RWPE1 (cell line): ENCODE results near the gene ATPAF2.

Source experiments
- CTCF ChIA-PET: fragments of 350-600 bp; sonication (Branson Sonifier 250); formaldehyde crosslinking; extraction: SDS; loops from one replicate; lab custom pipeline; 2021; lab: Yijun Ruan, JAX
- POLR2A ChIA-PET: fragments of 400-600 bp; formaldehyde crosslinking; extraction: SDS; loops from one replicate; lab custom pipeline; 2020; ENCODE audit warnings: antibody characterized with exemption; ENCODE audit not compliant: low non-redundant PET; lab: Yijun Ruan, JAX
- DNase-seq: peaks from one replicate; pipeline ENCODE4 v3.0.0; 2012; ENCODE audit warnings: low spot score
- H3K27ac ChIP-seq: fragments of 450-650 bp; 2 replicates; pipeline ENCODE4 v1.5.1; 2017
- TF ChIP-seq, protein P1 (sequence below): fragments of 450-650 bp; conservative IDR thresholded peaks from 2 replicates; pipeline ENCODE4 v1.5.1; 2017; ENCODE audit warnings: low read depth, mild to moderate bottlenecking

ATPAF2 gene

DNA sequence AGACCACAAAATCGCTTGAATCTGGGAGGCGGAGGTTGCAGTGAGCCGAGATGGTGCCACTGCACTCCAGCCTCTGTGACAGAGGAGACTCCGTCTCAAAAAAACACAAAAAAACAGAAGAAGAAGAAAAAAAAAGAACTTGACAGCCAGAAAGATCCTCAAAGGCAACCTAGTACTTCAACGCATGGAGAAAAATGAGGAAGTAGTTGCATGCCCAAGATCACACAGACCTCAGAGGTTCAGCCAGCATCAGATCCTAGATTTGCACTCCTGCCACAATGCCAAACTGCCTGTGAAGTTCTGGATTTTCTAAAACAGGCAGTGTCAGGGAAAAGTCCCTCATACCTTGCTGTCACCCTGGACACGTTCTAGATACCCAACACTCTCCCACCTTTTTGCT, 1.5 kb downstream of the ATPAF2 start:
- POLR2A ChIA-PET, result no interaction called here
- CTCF ChIA-PET, result no interaction called here
- no peak overlapping the region for H3K27ac ChIP-seq
- TF ChIP-seq, protein P1, sequence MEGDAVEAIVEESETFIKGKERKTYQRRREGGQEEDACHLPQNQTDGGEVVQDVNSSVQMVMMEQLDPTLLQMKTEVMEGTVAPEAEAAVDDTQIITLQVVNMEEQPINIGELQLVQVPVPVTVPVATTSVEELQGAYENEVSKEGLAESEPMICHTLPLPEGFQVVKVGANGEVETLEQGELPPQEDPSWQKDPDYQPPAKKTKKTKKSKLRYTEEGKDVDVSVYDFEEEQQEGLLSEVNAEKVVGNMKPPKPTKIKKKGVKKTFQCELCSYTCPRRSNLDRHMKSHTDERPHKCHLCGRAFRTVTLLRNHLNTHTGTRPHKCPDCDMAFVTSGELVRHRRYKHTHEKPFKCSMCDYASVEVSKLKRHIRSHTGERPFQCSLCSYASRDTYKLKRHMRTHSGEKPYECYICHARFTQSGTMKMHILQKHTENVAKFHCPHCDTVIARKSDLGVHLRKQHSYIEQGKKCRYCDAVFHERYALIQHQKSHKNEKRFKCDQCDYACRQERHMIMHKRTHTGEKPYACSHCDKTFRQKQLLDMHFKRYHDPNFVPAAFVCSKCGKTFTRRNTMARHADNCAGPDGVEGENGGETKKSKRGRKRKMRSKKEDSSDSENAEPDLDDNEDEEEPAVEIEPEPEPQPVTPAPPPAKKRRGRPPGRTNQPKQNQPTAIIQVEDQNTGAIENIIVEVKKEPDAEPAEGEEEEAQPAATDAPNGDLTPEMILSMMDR, result no peak
- no peak for DNase-seq

DNA sequence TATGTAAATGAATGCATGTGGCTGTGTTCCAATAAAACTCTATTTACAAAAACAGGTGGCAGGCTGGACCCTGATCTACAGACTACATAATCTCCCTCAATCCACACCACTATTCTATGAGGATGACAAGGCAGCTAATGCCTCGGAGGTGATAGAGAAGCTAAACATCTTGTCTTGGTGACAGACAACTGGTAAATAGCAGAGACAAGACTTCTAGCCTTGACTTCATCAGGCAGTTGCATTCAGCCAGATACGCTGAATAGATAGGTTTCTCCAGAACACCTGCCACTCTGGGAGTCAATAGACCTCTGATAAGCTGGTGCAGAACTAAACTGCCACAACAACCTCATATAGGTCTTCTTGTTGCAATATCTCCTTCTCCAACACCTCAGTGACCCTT, 3.3 kb downstream of the ATPAF2 start:
- CTCF ChIA-PET, result interaction anchor here (0.5 kb wide), 1 partner anchor 224 kb away, joined by 3 read pairs; no protein-coding TSS in a partner anchor
- no peak for DNase-seq
- TF ChIP-seq, protein P1, result no peak
- POLR2A ChIA-PET, result no interaction called here
- no peak overlapping the region for H3K27ac ChIP-seq

DNA sequence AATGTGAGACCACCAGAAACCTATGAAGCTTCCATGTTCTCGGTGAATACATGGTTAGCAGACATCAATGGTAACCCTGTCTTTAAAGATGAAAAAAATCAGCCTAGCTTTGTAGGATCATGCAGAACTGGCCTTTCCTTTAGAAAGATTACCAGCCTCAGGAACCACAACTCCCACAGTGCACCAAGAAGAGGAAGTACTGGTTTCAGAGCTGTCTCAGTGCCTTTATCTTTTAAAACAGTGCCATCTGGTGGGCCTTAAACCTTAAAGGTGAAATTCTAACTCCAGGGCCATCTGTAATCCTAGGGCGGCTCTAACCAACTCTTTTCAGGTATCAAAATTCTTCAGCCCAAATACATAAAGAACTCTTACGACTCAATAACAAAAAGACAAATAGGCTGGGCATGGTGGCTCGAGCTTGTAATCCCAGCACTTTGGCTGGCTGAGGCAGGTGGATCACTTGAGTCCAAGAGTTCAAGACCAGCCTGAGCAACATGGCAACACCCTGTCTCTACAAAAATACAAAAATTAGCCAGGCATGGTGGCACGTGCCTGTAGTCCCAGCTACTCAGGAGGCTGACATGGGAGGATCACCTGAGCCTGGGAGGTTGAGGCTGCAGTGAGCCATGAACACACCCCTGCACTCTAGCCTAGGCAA, 5.4 kb downstream of the ATPAF2 start:
- POLR2A ChIA-PET, result no interaction called here
- TF ChIP-seq, protein P1, result peak; percentile 48
- H3K27ac ChIP-seq, result peak overlapping the region; percentile 33; the same call in 1 of the 2 replicates
- peak; percentile 76 for DNase-seq
- CTCF ChIA-PET, result interaction anchor here (0.6 to 2.0 kb wide), 10 partner anchors 9 to 278 kb away, joined by 3 to 17 read pairs (median 4); partner anchors contain the start of gene DRC3

DNA sequence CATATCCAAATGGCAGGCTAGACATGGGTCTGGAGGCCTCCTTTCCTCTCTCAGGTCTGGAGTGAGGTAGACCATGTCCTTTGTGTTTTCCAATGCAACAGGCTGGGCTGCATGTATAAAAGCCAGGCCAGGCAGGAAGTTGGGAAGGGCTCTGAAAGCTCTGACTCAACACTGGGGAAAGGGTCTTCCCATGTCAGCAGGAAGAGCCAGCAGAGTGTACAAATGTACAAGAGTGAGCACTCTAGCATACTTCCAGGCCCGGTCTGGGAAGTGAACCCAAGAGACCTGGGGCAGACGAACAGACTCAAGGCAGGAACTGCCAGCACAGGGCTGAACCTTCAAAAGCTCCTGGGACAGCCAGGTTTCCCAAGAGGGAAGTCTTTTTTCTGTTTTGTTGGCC, 7.0 kb downstream of the ATPAF2 start:
- no peak for DNase-seq
- ChIA-PET POLR2A (interaction anchor here (0.7 kb wide), 1 partner anchor 212 kb away, joined by 5 read pairs; no protein-coding TSS in a partner anchor), CTCF (interaction anchor here (0.6 kb wide), 1 partner anchor 68 kb away, joined by 3 read pairs; no protein-coding TSS in a partner anchor)
- H3K27ac ChIP-seq, result peak overlapping the region; percentile 61
- TF ChIP-seq, protein P1, result no peak

DNA sequence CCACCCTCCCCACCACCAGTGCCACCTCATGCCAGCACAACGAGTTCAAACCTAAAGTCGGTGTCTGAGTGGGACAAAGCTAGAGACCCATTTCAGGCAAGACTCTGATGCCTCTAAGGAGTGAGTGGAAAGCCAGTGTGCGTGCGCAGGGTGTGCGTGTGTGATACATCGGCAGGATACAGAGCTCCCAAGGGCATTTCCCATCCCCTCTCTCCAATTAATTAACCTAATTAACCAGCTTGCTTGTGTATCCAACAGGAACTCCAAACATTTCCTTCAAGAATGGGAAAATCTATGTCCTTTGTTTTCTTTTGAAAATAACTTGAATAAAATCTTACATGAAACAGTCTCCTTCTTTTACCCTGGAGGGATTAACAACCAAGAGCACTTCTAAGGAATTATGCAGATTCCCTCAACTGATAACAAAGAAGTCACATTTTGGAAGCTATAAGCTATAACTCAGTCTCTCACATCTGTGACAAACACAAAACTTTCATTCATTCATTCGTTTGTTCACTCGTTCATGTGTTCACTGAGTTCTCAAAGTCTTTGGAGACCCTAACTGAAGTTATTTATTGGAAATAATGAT, 9.9 kb downstream of the ATPAF2 start:
- ChIA-PET POLR2A (no interaction called here), CTCF (interaction anchor here (0.6 kb wide), 1 partner anchor 41 kb away, joined by 3 read pairs; no protein-coding TSS in a partner anchor)
- no peak for DNase-seq
- TF ChIP-seq, protein P1, result no peak
- 0 out of 2 replicates have a peak overlapping the region, but pooled peaks have one; percentile 30 for H3K27ac ChIP-seq

DNA sequence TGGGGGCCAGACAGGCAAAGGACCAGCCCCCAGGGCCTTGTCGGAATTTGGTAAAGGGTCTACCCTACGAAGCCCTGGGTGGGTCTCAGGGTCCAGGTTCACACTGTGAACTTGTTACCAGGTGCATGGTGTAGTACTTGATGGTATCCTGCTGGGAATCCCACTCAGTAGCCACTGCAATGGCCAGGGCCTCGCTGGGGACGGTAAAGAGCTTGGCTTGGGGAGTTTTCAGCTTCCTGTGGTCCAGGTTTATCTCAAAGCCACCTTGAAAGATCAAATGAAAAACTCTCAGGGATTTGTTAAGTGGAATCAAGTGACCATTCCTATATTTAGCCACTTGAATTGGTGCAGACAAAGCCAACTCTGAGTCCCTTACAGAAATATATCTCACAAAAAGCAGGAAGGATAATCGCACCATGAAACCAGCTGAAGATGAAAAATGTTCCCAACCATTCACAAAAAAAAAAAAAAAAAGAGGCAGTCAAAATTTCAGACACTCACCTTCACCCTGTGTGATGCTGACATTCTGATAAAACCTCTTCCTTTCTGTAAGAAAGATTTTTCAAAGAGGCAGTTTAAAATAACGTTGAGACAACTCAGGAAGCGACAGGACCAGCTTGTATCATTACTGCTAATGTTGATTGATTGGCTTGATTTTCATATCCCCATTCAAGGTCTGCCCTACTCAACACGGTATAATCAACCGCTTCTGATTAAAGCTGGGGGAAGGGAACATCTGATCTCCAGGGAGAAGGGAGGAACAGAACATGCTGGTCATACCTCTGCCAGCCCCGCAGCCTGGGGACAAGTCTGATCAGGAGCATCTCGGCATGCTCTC, 10.6 kb downstream of the ATPAF2 start:
- CTCF ChIA-PET, result interaction anchor here (0.6 kb wide), 1 partner anchor 42 kb away, joined by 3 read pairs; no protein-coding TSS in a partner anchor
- no peak for DNase-seq
- TF ChIP-seq, protein P1, result no peak
- POLR2A ChIA-PET, result no interaction called here
- peak overlapping the region; percentile 30; the same call in 1 of the 2 replicates for H3K27ac ChIP-seq
